ENCODE measurements around the gene CDC42EP4. TPM values are rescaled to one million over a fixed set of nuclear protein-coding genes. Genes with fewer than 3 reads are reported as not detected.

Gene CDC42EP4
- total RNA-seq, 1 donor from 2014 or later = 44.6 TPM

DNA sequence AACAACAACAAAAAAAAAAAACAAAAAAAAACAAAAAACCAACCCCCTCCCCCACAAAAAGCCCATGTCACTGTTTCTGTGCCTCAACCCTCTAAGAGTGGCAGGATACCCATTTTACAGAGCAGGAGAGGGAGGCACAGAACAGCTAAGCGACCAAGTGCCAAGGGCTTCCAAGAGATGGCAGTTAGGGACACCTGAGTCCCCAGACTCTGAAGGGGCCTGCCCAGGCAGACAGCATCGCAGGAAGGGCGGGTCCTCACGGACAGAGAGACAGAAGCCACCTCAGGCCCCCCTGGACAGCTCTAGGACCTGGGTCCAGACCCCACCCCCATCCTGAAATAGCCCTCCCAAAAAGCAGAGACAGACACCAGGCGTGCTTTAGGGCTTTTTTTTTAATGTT is 28.6 kb downstream of the CDC42EP4 start:
- H3K27ac ChIP-seq = no peak overlapping the region
- no peaks in the 10 kb centered on the region for H3K27me3 ChIP-seq (ENCODE audit: low read depth)
- no peaks in the 10 kb centered on the region for H3K9me3 ChIP-seq
- H3K36me3 ChIP-seq = peaks cover 35% of the 10 kb centered on the region
- ATAC-seq = no peak
- intact Hi-C loops (cut with DNase I) = no loop called here
- TF ChIP-seq, protein P1, sequence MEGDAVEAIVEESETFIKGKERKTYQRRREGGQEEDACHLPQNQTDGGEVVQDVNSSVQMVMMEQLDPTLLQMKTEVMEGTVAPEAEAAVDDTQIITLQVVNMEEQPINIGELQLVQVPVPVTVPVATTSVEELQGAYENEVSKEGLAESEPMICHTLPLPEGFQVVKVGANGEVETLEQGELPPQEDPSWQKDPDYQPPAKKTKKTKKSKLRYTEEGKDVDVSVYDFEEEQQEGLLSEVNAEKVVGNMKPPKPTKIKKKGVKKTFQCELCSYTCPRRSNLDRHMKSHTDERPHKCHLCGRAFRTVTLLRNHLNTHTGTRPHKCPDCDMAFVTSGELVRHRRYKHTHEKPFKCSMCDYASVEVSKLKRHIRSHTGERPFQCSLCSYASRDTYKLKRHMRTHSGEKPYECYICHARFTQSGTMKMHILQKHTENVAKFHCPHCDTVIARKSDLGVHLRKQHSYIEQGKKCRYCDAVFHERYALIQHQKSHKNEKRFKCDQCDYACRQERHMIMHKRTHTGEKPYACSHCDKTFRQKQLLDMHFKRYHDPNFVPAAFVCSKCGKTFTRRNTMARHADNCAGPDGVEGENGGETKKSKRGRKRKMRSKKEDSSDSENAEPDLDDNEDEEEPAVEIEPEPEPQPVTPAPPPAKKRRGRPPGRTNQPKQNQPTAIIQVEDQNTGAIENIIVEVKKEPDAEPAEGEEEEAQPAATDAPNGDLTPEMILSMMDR (IDR thresholded peaks at IDR 0.05) = no peak
- no peak overlapping the region for H3K4me3 ChIP-seq
- peaks cover 30% of the 10 kb centered on the region for H3K4me1 ChIP-seq
- no peak for DNase-seq

DNA sequence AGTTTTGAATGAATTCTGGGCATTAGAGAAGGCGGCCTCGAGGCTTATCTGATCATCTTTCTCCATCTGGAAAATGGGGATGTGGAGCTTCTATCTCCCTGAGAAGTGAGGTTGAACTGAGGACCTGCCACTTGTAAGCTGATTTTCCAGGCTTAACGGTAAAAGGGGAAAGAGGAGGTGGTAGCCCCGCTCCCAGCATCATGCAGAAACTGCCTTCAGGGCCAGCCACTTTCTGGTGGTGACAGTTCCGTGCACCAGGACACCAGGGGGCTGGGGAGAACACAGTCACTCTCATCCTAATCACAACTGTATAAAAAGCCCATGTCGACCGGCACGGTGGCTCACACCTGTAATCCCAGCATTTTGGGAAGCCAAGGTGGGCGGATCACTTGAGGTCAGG is 29.2 kb downstream of the CDC42EP4 start:
- H3K36me3 ChIP-seq = peaks cover 35% of the 10 kb centered on the region
- peaks cover 27% of the 10 kb centered on the region for H3K4me1 ChIP-seq
- H3K27me3 ChIP-seq (ENCODE audit: low read depth) = no peaks in the 10 kb centered on the region
- H3K4me3 ChIP-seq = no peak overlapping the region
- ATAC-seq (no peak), DNase-seq (no peak)
- H3K9me3 ChIP-seq = no peaks in the 10 kb centered on the region
- no peak overlapping the region for H3K27ac ChIP-seq
- TF ChIP-seq, protein P1 (IDR thresholded peaks at IDR 0.05) = no peak
- intact Hi-C loops (cut with DNase I) = no loop called here

DNA sequence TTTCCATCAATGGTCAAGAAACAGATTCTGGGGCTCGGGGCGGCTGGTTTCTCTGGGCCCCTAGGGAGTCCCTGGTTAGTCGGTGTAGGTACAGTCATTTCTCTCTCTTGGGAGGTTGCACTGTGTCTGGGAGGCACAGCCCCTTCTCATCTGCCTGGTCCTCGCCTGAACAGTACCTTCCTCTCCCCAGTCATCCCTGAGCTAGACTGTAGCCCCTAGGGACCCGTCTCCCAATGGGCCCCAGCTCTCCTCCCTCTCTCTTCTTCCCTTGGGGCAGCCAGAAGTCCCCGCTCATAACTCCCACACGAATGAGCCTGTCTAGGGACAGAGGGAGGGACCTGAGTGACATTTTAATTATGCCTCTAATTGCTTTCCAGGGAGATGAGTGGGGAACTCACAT is 29.9 kb downstream of the CDC42EP4 start:
- DNase-seq (no peak), ATAC-seq (no peak)
- no peaks in the 10 kb centered on the region for H3K27me3 ChIP-seq (ENCODE audit: low read depth)
- H3K9me3 ChIP-seq = no peaks in the 10 kb centered on the region
- H3K27ac ChIP-seq = no peak overlapping the region
- peaks cover 35% of the 10 kb centered on the region for H3K36me3 ChIP-seq
- intact Hi-C loops (cut with DNase I) = no loop called here
- TF ChIP-seq, protein P1 (IDR thresholded peaks at IDR 0.05) = no peak
- peaks cover 20% of the 10 kb centered on the region for H3K4me1 ChIP-seq
- H3K4me3 ChIP-seq = no peak overlapping the region

GRCh38 chr17:73280191-73280590 is 31.6 kb downstream of the CDC42EP4 start:
- ATAC-seq (peak in 1 of 2 donors; percentile 4), DNase-seq (no peak)
- TF ChIP-seq, protein P1 (IDR thresholded peaks at IDR 0.05) = no peak
- H3K36me3 ChIP-seq = peaks cover 21% of the 10 kb centered on the region
- no peak overlapping the region for H3K4me3 ChIP-seq
- no peaks in the 10 kb centered on the region for H3K9me3 ChIP-seq
- intact Hi-C loops (cut with DNase I) = no loop called here
- no peak overlapping the region for H3K27ac ChIP-seq
- H3K27me3 ChIP-seq (ENCODE audit: low read depth) = no peaks in the 10 kb centered on the region
- peaks cover 16% of the 10 kb centered on the region for H3K4me1 ChIP-seq

- DNase-seq (no peak), ATAC-seq (peak; percentile 5 to 16)
- peaks cover 16% of the 10 kb centered on the region for H3K4me1 ChIP-seq
- H3K27ac ChIP-seq = no peak overlapping the region
- H3K36me3 ChIP-seq = peaks cover 16% of the 10 kb centered on the region
- no peak overlapping the region for H3K4me3 ChIP-seq
- H3K27me3 ChIP-seq (ENCODE audit: low read depth) = no peaks in the 10 kb centered on the region
- H3K9me3 ChIP-seq = no peaks in the 10 kb centered on the region
- intact Hi-C loops (cut with DNase I) = no loop called here
- TF ChIP-seq, protein P1 (IDR thresholded peaks at IDR 0.05) = no peak
Observed at GRCh38 chr17:73279704-73280103, 32.1 kb downstream of the CDC42EP4 start.
